ENCODE results near the gene IRF2BP1.
A peak's percentile ranks its signal among the peaks of the same experiment; 100 is the strongest.

Gene IRF2BP1

GRCh38 chr19:45863840-45864628, 21.9 kb downstream of the IRF2BP1 start, which contains the start of gene FOXA3:
Gene FOXA3 (plus strand): TSS chr19:45864326. CDS start chr19:45864457, 131 bp downstream.
- peak; percentile 53 for DNase-seq (ENCODE audit: insufficient read length, low spot score)
- TF ChIP-seq POLR2A (IDR thresholded peaks at IDR 0.05; ENCODE audit: low read depth, low read length): no peak
- no peak for FAIRE-seq

- FAIRE-seq (peak; percentile 84), DNase-seq (ENCODE audit: insufficient read length, low spot score) (no peak)
- TF ChIP-seq POLR2A (IDR thresholded peaks at IDR 0.05; ENCODE audit: low read depth, low read length): no peak
Measured at GRCh38 chr19:45863335-45863839, 22.6 kb downstream of the IRF2BP1 start.

- FAIRE-seq (peak; percentile 65), DNase-seq (ENCODE audit: insufficient read length, low spot score) (peak; percentile 96)
- peak; percentile 41 for TF ChIP-seq POLR2A (IDR thresholded peaks at IDR 0.05; ENCODE audit: low read depth, low read length)
Measured at GRCh38 chr19:45862564-45863334, 23.2 kb downstream of the IRF2BP1 start, which contains the start of gene SYMPK. Gene SYMPK (minus strand): TSS chr19:45863147. CDS start chr19:45854495, 8,652 bp downstream.

GRCh38 chr19:45862271-45862563, 23.7 kb downstream of the IRF2BP1 start:
- FAIRE-seq: no peak
- no peak for DNase-seq (ENCODE audit: insufficient read length, low spot score)
- TF ChIP-seq POLR2A (IDR thresholded peaks at IDR 0.05; ENCODE audit: low read depth, low read length): no peak

GRCh38 chr19:45860359-45861259, 25.3 kb downstream of the IRF2BP1 start:
- FAIRE-seq (no peak), DNase-seq (ENCODE audit: insufficient read length, low spot score) (no peak)
- no peak for TF ChIP-seq POLR2A (IDR thresholded peaks at IDR 0.05; ENCODE audit: low read depth, low read length)

- DNase-seq (ENCODE audit: insufficient read length, low spot score) (no peak), FAIRE-seq (no peak)
- TF ChIP-seq POLR2A (IDR thresholded peaks at IDR 0.05; ENCODE audit: low read depth, low read length): no peak
Measured at GRCh38 chr19:45854167-45854778, 31.7 kb downstream of the IRF2BP1 start.

- DNase-seq (ENCODE audit: insufficient read length, low spot score) (no peak), FAIRE-seq (no peak)
- TF ChIP-seq POLR2A (IDR thresholded peaks at IDR 0.05; ENCODE audit: low read depth, low read length): no peak
Measured at GRCh38 chr19:45852983-45853382, 33.0 kb downstream of the IRF2BP1 start.

GRCh38 chr19:45852145-45852750, 33.7 kb downstream of the IRF2BP1 start:
- DNase-seq (ENCODE audit: insufficient read length, low spot score) (no peak), FAIRE-seq (no peak)
- TF ChIP-seq POLR2A (IDR thresholded peaks at IDR 0.05; ENCODE audit: low read depth, low read length): no peak

GRCh38 chr19:45848922-45849321, 37.0 kb downstream of the IRF2BP1 start:
- FAIRE-seq (no peak), DNase-seq (ENCODE audit: insufficient read length, low spot score) (no peak)
- no peak for TF ChIP-seq POLR2A (IDR thresholded peaks at IDR 0.05; ENCODE audit: low read depth, low read length)

- no peak for TF ChIP-seq POLR2A (IDR thresholded peaks at IDR 0.05; ENCODE audit: low read depth, low read length)
Measured at GRCh38 chr19:45847663-45848062, 38.3 kb downstream of the IRF2BP1 start.

GRCh38 chr19:45842198-45842597, 43.7 kb downstream of the IRF2BP1 start:
- DNase-seq (ENCODE audit: insufficient read length, low spot score): no peak
- FAIRE-seq: no peak
- no peak for TF ChIP-seq POLR2A (IDR thresholded peaks at IDR 0.05; ENCODE audit: low read depth, low read length)

More at GRCh38 chr19:45847663-45848062, 38.3 kb downstream of the IRF2BP1 start:
- no peak for DNase-seq (ENCODE audit: insufficient read length, low spot score)
- FAIRE-seq: no peak

- FAIRE-seq (no peak), DNase-seq (ENCODE audit: insufficient read length, low spot score) (no peak)
Measured at GRCh38 chr19:45834970-45835369, 51.0 kb downstream of the IRF2BP1 start.

More at GRCh38 chr19:45834970-45835369, 51.0 kb downstream of the IRF2BP1 start:
- no peak for TF ChIP-seq POLR2A (IDR thresholded peaks at IDR 0.05; ENCODE audit: low read depth, low read length)
